Urinary bladder (tissue), 4 donors: ENCODE data around the gene CPSF4L. TPM values are rescaled to one million over a fixed set of nuclear protein-coding genes. Genes with fewer than 3 reads are reported as not detected.
A peak's percentile ranks its signal among the peaks of the same experiment; 100 is the strongest.

Experiments
- DNase-seq: peaks from one replicate; pipeline ENCODE4 v3.0.0-alpha.2; 2015; ENCODE audit errors: extremely low spot score
- H3K27ac ChIP-seq: one replicate; pipeline ENCODE4 v1.5.1; 2013; ENCODE audit warnings: low read depth, mild to moderate bottlenecking, moderate library complexity
- H3K36me3 ChIP-seq: one replicate; pipeline ENCODE4 v1.6.1; 2013; ENCODE audit warnings: mild to moderate bottlenecking, moderate library complexity; ENCODE audit not compliant: insufficient read depth
- H3K4me1 ChIP-seq: one replicate; pipeline ENCODE4 v1.6.1; 2013; ENCODE audit warnings: mild to moderate bottlenecking, moderate library complexity; ENCODE audit not compliant: insufficient read depth
- H3K4me3 ChIP-seq: one replicate; pipeline ENCODE4 v1.5.1; 2013; ENCODE audit warnings: low read depth, low read length
- WGBS: extraction: QIAGEN DNeasy Blood & Tissue Kit; methylation state at CpG from one replicate; pipeline ENCODE4 v1.1.7; 2013; 5-methylcytosine and 5-hydroxymethylcytosine counted together
- polyA plus RNA-seq: library from polyadenylated mRNA; stranded (reverse); fragments of 200-250 nt; gene quantifications from one replicate; pipeline ENCODE4 v1.2.3, GENCODE V29; 2013
- total RNA-seq: library from RNA; depleted of rRNA; stranded (reverse); fragments of >200 nt; gene quantifications from one replicate; pipeline ENCODE4 v1.2.3, GENCODE V29; 2014
- donor health status: healthy with polysubstance abuse.
- donor health status: healthy.

Gene CPSF4L
- total and polyA plus RNA-seq, 2 donors, result 0.42 TPM; not detected in 1

DNA sequence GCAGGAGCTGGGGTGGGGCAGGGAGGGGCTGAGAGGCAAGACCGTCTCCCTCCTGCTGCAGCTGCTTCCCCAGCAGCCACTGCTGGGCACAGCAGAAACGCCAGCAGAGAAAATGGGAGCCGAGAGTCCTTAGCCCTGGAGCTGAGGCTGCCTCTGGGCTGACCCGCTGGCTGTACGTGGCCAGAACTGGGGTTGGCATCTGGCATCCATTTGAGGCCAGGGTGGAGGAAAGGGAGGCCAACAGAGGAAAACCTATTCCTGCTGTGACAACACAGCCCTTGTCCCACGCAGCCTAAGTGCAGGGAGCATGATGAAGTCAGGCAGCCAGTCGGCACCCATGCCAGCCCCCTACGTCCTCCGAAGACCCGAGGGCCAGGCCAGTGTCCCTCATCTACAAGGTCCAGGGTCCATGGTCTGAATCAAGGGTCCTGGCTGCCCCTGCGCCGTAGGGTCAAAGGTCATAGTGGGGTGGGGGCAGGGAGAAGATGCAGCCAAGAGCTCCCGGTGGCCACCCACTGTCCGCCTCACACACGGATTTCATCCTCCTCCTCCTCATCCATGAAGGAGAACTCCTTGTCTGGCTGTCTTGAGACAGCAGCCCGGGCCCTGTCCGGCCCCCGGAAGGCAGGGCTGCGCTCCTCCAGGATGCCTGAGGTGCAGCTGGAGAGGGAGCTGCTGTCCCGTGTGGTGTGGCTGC lies 23.4 kb upstream of the CPSF4L start:
- no peak overlapping the region for H3K4me3 ChIP-seq
- no peaks in the 10 kb centered on the region for H3K4me1 ChIP-seq
- DNase-seq, result no peak
- H3K27ac ChIP-seq, result no peak overlapping the region
- 80% methylated on average over 20 of the region's 20 CpGs for WGBS
- H3K36me3 ChIP-seq, result peaks cover 4% of the 10 kb centered on the region

- Histone ChIP-seq H3K4me1 (no peaks in the 10 kb centered on the region), H3K36me3 (peaks cover 4% of the 10 kb centered on the region), H3K4me3 (no peak overlapping the region), H3K27ac (no peak overlapping the region)
- DNase-seq, result no peak
- 67% methylated on average over 8 of the region's 8 CpGs for WGBS
Measured at GRCh38 chr17:73284354-73284753, 22.7 kb upstream of the CPSF4L start.

- H3K4me3 ChIP-seq, result no peak overlapping the region
- WGBS, result 43% methylated on average over 10 of the region's 10 CpGs
- peak overlapping the region; percentile 14 for H3K27ac ChIP-seq
- no peak for DNase-seq
- no peaks in the 10 kb centered on the region for H3K4me1 ChIP-seq
- H3K36me3 ChIP-seq, result peaks cover 4% of the 10 kb centered on the region
Measured at GRCh38 chr17:73283841-73284282, 22.2 kb upstream of the CPSF4L start.

- Histone ChIP-seq H3K27ac (peak overlapping the region; percentile 14), H3K36me3 (peaks cover 4% of the 10 kb centered on the region), H3K4me1 (no peaks in the 10 kb centered on the region), H3K4me3 (no peak overlapping the region)
- 87% methylated on average over 5 of the region's 5 CpGs for WGBS
- no peak for DNase-seq
Measured at GRCh38 chr17:73283250-73283649, 21.6 kb upstream of the CPSF4L start.

GRCh38 chr17:73282629-73283028 lies 20.9 kb upstream of the CPSF4L start:
- Histone ChIP-seq H3K36me3 (peaks cover 4% of the 10 kb centered on the region), H3K4me1 (no peaks in the 10 kb centered on the region), H3K4me3 (no peak overlapping the region), H3K27ac (no peak overlapping the region)
- DNase-seq, result no peak
- WGBS, result 94% methylated on average over 9 of the region's 9 CpGs

DNA sequence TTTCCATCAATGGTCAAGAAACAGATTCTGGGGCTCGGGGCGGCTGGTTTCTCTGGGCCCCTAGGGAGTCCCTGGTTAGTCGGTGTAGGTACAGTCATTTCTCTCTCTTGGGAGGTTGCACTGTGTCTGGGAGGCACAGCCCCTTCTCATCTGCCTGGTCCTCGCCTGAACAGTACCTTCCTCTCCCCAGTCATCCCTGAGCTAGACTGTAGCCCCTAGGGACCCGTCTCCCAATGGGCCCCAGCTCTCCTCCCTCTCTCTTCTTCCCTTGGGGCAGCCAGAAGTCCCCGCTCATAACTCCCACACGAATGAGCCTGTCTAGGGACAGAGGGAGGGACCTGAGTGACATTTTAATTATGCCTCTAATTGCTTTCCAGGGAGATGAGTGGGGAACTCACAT lies 20.2 kb upstream of the CPSF4L start:
- no peak overlapping the region for H3K27ac ChIP-seq
- WGBS, result 81% methylated on average over 7 of the region's 7 CpGs
- H3K4me3 ChIP-seq, result no peak overlapping the region
- no peaks in the 10 kb centered on the region for H3K4me1 ChIP-seq
- DNase-seq, result no peak
- H3K36me3 ChIP-seq, result peaks cover 4% of the 10 kb centered on the region

DNA sequence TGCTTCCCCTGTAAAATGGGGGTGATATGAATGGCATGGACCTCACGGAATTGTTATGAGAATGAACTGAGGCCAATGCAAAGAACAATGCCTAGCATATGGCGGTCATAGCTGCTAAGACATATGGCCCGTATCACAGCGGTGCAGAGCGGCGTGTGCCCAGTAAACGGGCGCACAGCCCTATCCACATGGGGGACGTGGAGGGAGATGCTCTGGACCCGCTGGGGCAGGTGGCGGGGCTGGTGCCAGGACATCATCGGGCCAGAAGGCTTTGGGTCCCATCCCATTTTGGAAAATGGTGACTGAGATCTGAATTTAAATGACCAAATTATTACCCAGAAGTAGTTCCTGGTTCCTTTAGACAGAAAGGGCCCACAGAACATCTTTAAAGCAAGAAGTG lies 18.5 kb upstream of the CPSF4L start:
- H3K4me3 ChIP-seq, result no peak overlapping the region
- no peak for DNase-seq
- H3K36me3 ChIP-seq, result no peaks in the 10 kb centered on the region
- 96% methylated on average over 12 of the region's 12 CpGs for WGBS
- no peak overlapping the region for H3K27ac ChIP-seq
- H3K4me1 ChIP-seq, result no peaks in the 10 kb centered on the region

DNA sequence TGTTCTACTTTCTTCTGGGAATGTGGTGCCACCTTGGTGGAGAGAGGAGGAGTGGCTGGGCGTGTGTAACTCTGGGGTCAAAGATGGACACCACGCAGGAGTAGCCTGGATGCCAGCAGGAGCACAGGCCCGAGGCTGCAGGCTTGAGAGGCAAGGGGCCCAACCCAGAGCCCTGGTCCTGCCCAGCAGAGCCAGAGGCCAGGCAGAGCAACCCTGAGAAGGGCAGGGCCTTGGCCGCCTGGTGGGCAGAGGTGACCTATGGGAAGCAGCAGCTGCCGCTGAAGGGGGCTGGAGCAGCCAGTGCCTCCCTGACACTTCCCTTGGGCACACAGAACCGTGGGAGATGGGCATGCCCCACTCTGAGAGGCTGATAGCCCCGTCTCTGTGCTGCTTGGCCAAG lies 18.0 kb upstream of the CPSF4L start:
- DNase-seq, result no peak
- Histone ChIP-seq H3K36me3 (no peaks in the 10 kb centered on the region), H3K27ac (no peak overlapping the region), H3K4me3 (no peak overlapping the region), H3K4me1 (no peaks in the 10 kb centered on the region)
- 90% methylated on average over 7 of the region's 7 CpGs for WGBS

DNA sequence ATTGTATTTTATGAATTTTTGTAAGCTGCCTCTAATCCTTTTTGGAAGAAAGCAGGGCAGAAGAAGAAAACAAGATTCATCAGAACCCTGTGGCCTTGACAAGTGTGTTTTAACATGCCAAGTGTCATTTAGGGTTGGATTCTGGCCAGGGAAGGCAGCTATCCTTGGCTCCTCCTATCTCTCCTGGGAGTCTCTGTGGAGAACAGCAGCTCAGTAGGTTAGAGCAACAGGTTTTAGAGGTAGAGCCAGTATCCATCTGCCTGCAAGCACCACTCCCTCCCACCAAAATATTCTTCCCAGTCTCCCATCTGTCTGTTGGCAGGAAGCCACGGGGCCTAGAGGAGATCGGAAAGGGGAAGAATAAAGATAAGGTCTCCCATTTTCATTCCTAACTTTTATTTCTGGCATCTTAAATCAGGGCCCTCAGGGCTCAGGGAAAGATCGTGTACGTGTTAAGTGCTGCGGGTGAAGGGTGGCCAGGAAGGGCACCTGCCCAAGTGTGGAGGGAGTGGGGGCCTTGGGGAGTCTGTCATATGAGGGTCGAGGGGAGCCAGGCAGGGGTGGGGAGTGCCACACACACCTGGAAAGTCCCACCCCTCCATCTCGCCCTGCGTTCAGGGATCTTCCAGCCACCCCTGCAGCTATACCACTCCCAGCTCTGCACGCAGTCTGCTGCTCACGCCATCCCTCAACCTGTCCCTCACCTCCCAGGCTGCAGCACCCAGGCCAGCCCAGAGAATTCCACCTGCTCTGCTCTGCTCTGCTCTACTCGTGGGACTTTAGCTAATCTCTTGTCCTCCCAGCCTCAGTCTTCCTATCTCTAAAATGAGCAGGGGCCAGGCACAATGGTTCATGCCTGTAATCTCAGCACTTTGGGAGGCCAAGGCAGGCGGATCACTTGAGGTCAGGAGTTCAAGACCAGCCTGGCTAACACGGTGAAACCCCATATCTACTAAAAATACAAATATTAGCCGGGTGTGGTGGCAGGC lies 17.1 kb upstream of the CPSF4L start:
- WGBS, result 41% methylated on average over 14 of the region's 14 CpGs
- peak; percentile 54 for DNase-seq
- H3K4me1 ChIP-seq, result no peaks in the 10 kb centered on the region

DNA sequence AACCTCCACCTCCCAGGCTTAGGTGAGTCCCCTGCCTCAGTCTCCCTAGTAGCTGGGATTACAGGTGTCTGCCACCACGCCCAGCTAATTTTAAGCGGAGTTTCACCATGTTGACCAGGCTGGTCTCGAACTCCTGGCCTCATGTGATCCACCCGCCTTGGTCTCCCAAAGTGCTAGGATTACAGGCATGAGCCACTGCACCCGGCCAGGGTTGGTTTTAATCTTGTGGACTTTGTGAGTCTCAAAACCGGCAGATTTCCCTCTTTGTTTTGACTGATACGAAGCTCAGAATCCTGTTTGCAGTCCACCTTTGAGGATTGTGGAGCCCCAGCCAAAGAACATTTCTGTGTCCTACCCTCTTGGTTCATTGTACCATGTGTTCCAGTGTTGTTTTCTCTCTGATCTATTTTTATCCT lies 16.4 kb upstream of the CPSF4L start:
- H3K4me1 ChIP-seq, result no peaks in the 10 kb centered on the region
- DNase-seq, result no peak
- no peaks in the 10 kb centered on the region for H3K36me3 ChIP-seq
- H3K4me3 ChIP-seq, result no peak overlapping the region
- no peak overlapping the region for H3K27ac ChIP-seq
- WGBS, result 40% methylated on average over 7 of the region's 7 CpGs

More for the DNA sequence above, 17.1 kb upstream of the CPSF4L start:
- Histone ChIP-seq H3K4me3 (no peak overlapping the region), H3K27ac (no peak overlapping the region), H3K36me3 (no peaks in the 10 kb centered on the region)

DNA sequence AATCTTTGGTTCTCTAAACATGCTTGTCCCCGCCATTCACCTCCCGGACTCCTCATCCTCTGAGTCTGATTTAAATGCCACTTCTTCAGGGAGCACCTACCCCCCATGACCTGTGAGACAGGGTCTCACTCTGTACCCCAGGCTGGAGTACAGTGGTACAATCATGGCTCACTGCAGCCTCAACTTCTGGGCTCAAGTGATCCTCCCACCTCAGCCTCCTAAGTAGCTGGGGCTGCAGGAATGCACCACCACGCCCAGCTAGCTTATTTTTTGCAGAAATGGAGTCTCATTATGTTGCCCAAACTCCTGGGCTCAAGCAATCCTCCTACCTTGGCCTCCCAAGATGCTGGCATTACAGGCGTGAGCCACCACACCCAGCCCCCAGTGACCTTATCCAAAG lies 12.8 kb upstream of the CPSF4L start:
- Histone ChIP-seq H3K4me1 (no peaks in the 10 kb centered on the region), H3K27ac (no peak overlapping the region), H3K4me3 (no peak overlapping the region), H3K36me3 (no peaks in the 10 kb centered on the region)
- 96% methylated on average over 4 of the region's 4 CpGs for WGBS
- DNase-seq, result no peak

DNA sequence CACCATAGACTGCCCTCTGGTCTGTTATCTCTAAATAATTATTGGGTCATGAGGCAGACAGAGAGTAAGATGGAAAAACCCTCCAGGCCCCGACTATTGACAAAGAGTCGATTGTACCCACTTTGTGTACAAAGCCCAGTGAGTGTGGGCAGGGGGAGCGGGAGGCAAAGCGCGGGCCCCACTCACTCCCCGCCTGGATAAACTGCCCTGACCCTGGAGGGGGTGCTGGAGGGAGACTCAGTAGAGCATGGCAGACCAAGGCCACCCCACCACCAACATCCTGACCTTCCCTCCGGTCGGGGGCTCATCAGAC lies 11.2 kb upstream of the CPSF4L start:
- WGBS, result 87% methylated on average over 8 of the region's 8 CpGs
- H3K36me3 ChIP-seq, result no peaks in the 10 kb centered on the region
- H3K4me3 ChIP-seq, result no peak overlapping the region
- no peak overlapping the region for H3K27ac ChIP-seq
- no peaks in the 10 kb centered on the region for H3K4me1 ChIP-seq
- DNase-seq, result no peak

DNA sequence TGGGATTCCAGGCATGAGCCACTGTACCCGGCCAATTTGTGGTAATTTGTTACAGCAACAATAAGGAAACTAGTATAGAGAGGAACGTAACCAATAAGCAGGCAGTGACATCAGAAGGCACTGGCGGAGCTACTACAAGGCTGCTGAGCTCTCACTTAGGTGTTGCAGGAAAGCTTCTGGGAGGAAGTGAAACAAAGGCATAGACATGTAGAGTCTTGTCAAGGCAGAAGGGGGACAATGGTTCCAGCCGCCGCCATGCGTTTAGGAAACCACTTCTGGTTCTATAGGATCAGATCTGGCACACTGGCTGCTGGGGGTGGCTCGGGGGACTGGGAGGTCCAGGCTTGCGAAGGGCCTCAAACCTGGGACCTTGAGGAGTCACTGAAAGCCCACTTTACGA lies 9.4 kb upstream of the CPSF4L start:
- Histone ChIP-seq H3K36me3 (no peaks in the 10 kb centered on the region), H3K4me1 (no peaks in the 10 kb centered on the region), H3K4me3 (no peak overlapping the region), H3K27ac (no peak overlapping the region)
- no peak for DNase-seq
- WGBS, result 83% methylated on average over 9 of the region's 9 CpGs

DNA sequence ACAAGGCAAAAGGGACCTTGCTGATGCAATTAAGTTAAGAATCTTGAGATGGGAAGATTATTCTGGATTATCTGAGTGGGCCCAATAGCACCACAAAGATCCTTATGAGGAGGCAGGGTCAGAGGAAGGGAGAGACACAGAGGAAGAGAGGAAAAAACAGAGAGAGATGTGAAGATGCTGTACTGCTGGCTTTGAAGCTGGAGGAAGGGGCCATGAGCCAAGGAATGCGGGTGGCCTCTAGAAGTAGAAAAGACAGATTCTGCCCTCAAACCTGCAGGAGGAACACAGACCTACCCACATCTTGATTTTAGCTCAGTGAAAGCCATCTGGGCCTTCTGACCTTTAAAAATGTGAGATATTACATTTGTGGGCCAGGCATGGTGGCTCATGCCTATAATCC lies 8.1 kb upstream of the CPSF4L start:
- H3K27ac ChIP-seq, result no peak overlapping the region
- DNase-seq, result no peak
- 94% methylated on average over 1 of the region's 1 CpG for WGBS

More for the DNA sequence above, 8.1 kb upstream of the CPSF4L start:
- no peaks in the 10 kb centered on the region for H3K4me1 ChIP-seq
- no peak overlapping the region for H3K4me3 ChIP-seq
- H3K36me3 ChIP-seq, result no peaks in the 10 kb centered on the region
